Stomach (tissue), 4 donors: ENCODE results near the gene DLK2.

ENCODE experiments used
- CTCF ChIP-seq, 7 experiments: fragments of 450-650 bp in 4 of 7; fragments of 200-600 bp in 3 of 7; sonication (generic) in 3 of 7; IDR thresholded peaks; one replicate each; pipeline ENCODE4 v1.5.1; 2016 to 2019; ENCODE audit warnings: antibody characterized with exemption in 7 of 7, control low read depth in 2 of 7, mild to moderate bottlenecking in 1 of 7
- POLR2A ChIP-seq, 4 donors: fragments of 450-650 bp; IDR thresholded peaks; one replicate each; pipeline ENCODE4 v1.6.1; 2016; ENCODE audit warnings: antibody characterized with exemption in 4 of 4, control low read depth in 2 of 4, mild to moderate bottlenecking in 1 of 4, moderate library complexity in 1 of 4

DNA sequence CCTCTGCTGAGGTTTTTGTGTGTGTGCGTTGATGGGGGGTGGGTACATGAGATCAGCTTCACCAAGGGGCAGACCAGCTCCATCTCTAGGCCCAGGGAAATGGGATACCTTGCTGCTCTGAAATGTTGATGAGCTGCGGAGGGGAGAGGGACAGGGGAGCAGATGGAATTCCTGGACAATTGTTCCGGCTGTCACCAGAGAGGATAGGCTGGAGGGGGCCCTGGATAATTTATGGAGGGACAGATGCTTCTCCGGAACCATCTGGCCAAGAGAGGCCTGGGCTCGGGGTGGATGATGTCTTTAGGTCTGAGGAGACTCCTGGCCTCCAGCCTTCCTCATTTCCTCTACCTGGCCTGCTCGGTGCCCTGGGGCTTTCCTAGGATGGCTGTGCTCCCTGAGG lies 20.2 kb upstream of the DLK2 start:
- no peak for TF ChIP-seq CTCF (IDR thresholded peaks at IDR 0.05)
- TF ChIP-seq POLR2A (IDR thresholded peaks at IDR 0.05), result no peak
